CD4-positive, alpha-beta T cell treated with Interleukin-1 beta for 1 hour (primary cell): ENCODE data around the gene SMYD3.
"Not testable (repeated sequence)": the region's sequence is repeated elsewhere in the genome, so short reads cannot be mapped to it uniquely, and the experiment has no call there.

ENCODE experiments used
- DNase-seq, 2 donors: peaks; one replicate each; pipeline ENCODE4 v3.0.0-alpha.2; 2020 to 2022

The SMYD3 gene

DNA sequence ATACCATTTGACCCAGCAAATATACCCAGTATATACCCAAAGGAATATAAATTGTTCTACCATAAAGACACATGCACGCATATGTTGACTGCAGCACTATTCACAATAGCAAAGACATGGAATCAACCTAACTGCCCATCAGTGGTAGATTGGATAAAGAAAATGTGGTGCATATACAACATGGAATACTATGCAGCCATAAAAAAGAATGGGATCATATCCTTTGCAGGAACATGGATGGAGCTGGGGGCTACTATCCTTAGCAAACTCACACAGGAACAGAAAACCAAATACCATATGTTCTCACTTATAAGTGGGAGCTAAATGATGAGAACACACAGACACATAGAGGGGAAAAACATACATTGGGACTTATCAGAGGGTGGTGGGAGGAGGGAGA is 766.7 kb downstream of the SMYD3 start:
- DNase-seq, result not testable (repeated sequence)

DNA sequence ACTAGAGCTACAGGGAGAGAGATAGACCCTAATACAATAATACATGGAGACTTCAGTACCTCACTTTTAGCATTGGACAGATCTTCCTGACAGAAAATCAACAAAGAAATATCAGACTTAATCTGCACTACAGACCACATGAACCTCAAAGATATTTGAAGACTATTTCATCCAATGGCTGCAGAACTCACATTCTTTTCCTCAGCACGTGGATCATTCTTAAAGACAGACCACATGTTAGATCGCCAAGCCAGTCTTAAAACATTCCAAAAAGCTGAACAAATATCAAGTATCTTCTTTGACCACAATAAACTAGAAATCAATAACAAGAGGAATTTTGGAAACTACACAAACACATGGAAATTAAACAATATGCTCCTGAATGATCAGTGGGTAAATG is 776.3 kb downstream of the SMYD3 start:
- DNase-seq, result no peak

DNA sequence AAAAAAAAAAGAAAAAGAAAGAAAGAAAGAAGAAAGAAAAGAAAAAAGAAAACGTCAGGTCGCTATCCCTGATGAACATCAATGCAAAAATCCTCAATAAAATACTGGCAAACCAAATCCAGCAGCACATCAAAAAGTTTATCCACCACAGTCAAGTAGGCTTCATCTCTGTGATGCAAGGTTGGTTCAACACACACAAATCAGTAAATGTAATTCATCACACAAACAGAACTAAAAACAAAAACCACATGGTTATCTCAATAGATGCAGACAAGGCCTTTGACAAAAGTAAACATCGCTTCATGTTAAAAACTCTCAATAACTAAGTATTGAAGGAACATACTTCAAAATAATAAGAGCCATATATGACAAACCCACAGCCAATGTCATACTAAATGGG is 779.0 kb downstream of the SMYD3 start:
- DNase-seq, result not testable (repeated sequence)

DNA sequence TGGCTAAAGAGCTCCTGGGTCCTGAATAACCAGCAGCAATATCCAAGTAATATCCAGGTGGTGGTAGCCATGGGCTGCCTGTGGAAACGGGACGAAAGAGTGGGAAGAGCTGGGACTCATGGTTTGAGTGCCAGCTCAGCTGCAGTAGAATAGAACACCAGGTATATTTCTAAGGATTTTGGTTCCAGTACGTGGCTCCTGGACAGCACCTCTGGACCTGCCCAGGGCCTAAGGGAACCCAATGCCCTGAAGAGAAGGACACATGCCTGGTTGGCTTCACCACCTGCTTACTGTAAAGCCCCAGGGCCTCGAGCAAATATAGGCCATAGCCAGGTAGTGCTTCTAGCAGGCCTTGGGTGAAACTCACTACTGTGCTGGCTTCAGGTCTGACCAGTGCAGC is 785.6 kb downstream of the SMYD3 start:
- DNase-seq, result no peak

DNA sequence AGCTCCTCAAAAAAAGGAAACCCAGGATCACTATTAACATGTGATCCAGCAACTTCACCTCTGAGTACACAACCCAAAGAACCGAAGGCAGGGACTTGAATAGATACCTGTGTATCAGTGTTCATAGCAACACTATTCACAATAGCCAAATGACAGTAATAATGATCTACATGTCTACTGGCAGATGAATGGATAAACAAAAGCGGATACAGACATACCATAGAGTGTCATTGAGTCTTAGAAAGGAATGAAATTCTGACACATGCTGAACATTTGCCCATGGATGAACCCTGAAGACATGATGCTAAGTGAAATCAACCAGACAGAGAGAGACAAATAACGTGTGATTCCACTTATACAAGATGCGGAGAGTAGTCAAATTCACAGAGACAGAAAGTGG is 788.1 kb downstream of the SMYD3 start:
- DNase-seq, result no peak

DNA sequence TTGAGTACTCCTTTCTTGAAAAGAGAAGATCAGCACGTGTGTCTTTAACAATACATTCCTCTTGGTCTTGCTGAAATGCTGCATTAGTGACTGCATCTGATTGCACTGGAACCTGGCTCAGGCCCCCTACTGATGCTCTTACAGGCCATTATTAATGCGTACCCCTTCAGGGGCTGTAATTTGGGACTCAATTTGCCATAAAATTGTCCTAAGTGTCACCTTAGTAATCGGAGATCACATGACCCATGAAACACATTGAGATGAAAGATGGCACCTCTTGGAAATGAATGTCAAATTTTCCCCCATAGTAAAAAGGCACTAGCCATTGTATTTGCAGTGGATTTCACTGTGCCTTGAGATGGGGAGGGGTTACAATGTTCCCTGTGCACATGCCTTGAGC is 789.0 kb downstream of the SMYD3 start:
- DNase-seq, result no peak

DNA sequence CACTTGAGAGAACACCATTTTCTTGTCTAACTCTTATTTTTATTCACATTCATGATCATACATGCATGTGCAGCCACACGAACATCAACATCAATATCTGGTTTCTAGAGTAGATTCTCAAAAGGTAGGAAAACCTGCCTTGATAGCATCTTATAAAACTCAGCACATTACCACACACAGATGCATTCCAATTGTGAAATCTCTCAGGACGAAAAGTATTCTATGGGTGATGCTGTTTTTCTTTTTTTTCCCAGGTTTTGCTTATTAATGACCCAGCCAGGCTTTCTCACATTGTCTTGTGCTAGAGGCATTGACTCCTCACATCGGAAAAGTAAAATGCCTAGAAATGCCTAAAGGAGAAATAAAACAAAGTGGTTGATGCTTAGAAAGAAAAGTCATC is 789.5 kb downstream of the SMYD3 start:
- DNase-seq, result no peak

DNA sequence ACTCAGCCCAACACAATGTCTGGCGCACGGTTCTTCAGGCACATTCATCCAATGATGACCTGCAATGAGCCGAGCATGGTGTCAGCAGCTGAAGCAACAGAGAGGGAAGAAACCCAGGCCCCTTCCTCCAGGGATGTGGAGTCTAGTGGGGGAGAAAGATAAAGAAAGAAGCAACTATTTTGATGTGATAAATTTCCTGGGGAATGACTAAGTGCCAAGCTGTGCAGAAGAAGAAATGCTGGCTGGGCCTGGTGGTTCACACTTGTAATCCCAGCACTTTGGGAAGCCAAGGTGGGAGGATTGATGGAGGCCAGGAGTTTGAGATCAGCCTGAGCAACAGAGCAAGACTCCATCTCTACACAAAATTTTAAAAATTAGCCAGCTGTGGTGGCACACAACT is 790.5 kb downstream of the SMYD3 start:
- no peak for DNase-seq

DNA sequence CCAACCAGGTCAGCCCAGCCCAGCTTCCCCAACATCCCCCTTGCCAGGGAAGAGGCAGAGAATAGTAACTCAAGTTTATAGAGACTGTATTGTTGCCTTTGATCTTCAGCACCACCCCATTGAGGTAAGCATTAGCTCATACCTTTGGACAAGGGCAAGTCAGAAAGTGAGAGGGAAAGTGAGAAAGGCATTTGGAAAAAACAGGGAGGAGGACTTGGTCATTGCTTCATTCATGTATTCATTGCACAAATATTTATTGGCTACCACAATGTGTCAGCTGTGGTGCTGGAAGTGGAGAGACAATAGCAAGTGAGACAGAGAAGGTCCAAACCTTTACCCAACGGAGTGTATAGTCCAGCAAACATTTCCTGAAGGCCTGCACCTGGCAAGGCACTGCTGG is 791.1 kb downstream of the SMYD3 start:
- no peak for DNase-seq

DNA sequence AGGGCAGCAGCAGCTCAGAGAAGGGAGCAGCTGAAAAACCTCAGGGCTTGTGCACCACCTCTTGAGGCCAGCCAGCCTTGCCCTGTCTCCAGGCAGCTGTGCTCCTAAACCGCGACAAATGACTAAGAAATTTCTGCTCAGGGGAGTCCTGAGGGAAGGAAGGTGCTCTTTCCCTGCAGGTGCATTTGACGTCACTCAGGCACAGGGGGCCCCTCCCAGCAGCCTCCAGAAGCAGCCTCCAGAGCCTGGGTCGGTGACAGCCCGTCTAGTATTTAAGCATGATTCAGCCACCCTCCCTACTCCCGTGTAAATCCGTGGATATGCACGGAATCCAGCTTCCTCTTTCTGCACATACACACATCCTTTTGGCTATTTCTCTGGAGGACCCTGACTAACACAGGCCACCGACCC is 791.8 kb downstream of the SMYD3 start:
- DNase-seq, result no peak

DNA sequence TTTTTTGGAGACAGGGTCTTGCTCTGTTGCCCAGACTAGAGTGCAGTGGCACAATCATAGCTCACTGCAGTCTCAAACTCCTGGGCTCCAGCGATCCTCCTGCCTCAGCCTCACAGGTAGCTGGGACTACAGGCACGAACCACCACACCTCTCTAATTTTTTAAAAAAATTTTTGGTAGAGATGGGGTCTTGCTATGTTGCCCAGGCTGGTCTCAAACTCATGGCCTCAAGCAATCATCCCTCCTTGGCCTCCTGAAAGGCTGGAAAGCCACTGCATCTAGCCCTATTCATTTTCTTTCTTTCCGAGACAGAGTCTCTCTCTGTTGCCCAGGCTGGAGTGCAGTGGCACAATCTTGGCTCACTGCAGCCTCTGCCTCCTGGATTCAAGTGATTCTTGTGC is 793.1 kb downstream of the SMYD3 start:
- not testable (repeated sequence) for DNase-seq

DNA sequence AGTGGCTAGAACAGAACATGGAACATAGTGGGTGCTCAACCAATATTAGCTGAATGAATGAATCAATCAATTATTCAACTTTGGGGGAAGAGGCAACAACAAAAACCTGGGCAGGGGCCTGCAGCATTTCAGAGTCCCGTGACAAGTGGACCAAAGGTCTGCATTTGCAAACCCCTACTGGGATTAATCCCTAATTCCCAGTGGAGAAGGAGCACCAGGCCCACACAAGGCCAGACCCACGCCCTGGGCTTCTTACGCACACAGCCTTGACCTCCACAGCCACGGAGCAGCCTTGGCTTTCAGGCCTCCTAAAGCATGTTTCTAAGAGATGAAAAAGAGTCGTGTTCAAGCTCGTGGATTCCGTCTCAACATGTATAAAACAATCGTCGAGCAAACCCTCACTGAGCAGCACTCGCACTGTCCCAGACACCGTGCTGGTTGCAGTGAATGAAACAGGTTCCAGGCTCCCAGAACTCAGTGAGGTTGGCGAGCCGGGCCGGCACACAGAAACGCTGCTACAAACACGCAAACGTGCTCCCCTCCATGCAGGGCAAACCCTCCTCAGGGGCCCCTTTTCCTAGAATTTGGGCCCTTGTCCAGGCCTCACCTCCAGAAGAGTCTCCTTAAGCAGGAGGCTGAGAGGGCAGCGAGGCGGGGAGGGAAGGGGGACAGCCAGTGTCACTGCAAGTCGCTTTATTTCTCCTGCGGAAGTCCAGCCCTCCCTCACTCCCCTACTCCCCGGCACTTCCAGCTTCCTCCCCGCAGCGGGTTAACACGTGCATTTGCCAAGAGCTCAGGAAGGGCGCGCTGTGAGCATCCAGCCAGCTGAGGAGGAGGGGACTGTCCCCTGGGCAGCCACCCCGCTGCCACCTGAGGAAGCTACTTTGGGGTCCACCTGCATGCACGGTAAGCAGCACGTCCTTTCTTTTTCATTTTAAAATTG is 795.8 kb downstream of the SMYD3 start:
- DNase-seq, result no peak

DNA sequence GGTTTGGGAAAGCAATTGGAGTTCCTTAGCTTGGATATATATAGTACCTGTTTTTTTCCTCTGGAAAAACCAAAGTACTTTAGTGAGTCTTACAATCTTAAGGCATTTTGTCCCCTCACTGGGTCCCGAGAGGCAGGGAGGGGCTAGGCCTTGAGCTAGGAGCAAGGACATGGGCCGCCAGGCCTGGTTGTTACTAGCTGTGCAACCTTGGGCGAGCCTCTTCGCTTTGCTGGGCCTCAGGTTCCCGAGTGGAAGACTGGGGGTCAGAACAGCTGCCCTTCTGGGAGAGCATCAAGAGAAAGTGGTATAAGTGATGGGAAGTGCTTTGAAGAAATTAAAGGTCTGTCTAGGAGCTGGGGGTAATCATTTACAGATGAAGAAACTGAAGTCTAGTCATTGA is 799.1 kb downstream of the SMYD3 start:
- no peak for DNase-seq

DNA sequence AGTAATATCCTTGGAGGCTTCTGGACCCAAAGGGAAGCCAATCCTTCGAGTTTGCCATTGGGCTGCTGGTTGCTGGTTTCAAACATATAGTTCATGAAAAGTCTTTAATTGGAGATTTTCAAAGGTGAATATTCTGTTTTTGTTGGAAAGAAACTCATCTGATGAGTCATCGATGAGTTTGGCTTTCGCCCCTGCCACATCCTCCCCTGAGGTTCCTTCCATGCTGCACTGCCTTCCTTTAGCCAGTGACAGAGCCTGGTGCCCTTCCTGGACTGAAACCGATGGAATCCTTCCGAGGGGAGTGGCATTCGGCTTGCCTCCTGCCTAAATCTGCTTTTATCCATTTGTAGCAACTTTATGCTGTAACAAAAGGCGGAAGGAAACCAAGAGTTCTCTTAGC is 802.3 kb downstream of the SMYD3 start:
- DNase-seq, result no peak

DNA sequence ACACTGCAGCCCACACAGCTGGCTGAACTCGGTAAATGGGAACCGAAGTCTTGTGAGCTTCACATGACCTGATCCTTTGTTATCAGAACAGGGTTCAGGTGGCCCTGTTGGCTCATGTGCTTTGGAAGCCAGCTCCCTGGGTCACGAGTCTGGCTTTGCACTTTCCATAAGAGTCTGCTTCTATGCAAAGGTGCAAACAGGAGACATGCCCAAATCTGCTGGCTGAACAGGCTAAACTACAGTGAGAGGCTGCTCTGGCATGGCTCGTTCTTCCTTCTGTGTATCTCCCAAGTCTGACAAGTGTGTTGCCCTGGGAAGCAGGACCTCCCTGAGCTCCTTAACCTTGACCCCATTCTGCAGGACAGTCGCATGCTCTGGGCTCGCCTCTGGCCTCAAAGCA is 802.7 kb downstream of the SMYD3 start:
- no peak for DNase-seq

DNA sequence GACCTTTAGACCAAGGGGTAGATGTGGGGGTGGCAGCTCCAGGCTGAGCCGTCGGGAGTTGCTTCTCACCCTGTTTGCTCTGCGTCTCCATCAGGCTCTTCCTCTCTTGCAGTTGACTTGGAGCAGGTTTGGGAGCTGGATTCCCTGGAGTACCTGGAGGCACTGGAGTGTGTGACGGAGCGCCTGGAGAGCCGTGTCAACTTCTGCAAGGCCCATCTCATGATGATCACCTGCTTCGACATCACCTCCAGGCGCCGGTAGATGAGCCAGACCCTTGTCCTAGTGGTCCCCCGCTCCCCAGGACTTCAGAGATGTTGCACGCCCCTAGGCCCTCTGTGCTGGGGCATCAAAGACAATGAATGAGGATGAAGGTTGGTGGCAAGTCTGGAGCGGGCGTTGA is 804.7 kb downstream of the SMYD3 start:
- DNase-seq, result no peak

DNA sequence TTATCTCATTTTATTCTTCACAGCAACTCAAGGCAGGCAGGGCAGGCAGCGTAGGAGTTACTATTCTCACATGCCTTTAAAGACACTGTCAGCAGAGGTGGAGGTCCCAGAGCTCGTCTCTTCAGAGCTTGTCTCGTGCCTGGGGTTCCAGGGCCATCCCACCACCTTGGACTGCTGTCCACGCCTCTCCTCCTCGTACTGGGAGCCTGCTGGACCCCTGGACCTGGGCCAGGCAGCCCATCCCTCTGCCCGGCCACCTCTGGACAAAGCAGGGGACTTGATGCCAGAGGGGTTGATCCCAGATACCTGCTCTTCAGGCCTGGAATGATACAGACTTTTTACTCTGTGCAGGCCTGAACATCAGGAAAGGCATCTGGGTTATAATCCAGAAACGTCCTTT is 805.4 kb downstream of the SMYD3 start:
- DNase-seq, result no peak

DNA sequence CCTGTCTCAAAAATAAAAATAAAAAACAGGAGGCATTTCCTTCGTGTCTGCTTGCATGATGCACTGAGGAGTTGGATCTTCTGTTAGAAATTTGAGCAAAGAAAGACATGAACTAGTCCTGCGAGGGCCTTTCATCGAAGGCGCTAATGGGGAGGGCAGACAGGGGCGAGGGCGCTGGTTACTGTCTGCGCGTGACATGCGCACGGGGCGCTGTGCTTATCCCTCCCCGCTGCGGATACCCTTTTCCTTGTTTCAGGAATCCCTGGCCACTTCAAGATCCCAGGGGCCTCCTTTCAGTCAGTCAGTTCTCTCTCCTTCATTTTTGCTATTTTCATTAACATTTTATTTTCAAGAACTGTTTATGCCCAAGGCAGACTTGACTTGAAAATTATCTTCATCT is 806.4 kb downstream of the SMYD3 start:
- DNase-seq, result no peak
